ENCODE measurements around the gene ICE2.

ICE2 gene

GRCh38 chr15:60370869-60371136 is 108.1 kb downstream of the ICE2 start:
- no peak for DNase-seq (ENCODE audit: low spot score)

- DNase-seq (ENCODE audit: low spot score): no peak
Measured at GRCh38 chr15:60370105-60370868, 108.7 kb downstream of the ICE2 start.

- no peak for DNase-seq (ENCODE audit: low spot score)
Measured at GRCh38 chr15:60369696-60370095, 109.2 kb downstream of the ICE2 start.
